Fibroblast of lung (primary cell): ENCODE measurements around the gene FSTL4.

Experiments
- EZH2 ChIP-seq: IDR thresholded peaks from 2 replicates; pipeline ENCODE4 v1.5.1; 2012; ENCODE audit warnings: low read length, control low read depth, mild to moderate bottlenecking; ENCODE audit errors: missing control alignments
- TF ChIP-seq, protein P1 (sequence below), 2 donors: IDR thresholded peaks in 1 of 2; conservative IDR thresholded peaks in 1 of 2; 1 replicate in 1 of 2; 2 replicates in 1 of 2; pipeline ENCODE4 v1.5.1; 2011 to 2012; ENCODE audit warnings: low read length in 2 of 2, control low read depth in 1 of 2, inconsistent platforms in 1 of 2, low read depth in 1 of 2, mild to moderate bottlenecking in 1 of 2

DNA sequence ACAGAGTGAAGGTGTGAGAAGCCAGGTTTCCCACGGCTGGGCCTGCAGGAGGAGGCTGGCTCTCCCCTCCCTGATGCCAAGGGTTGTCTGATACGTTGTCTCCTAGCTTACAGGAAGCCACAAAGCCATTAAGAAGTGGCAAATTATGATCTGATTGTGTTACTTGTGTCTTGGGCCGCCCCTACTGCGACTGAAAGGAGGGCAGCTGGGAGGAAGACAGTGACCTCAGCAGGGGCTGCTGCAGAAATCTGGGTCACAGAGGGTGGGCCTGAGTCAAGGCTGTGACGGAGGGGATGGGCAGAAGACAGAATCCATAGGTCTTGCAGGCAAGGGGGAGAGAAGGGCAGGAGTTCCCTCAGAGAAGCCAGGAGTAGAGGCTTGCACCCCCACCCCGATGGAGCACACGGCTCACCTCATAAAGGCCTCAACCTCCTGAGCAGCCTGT, 145.0 kb downstream of the FSTL4 start:
- TF ChIP-seq, protein P1, sequence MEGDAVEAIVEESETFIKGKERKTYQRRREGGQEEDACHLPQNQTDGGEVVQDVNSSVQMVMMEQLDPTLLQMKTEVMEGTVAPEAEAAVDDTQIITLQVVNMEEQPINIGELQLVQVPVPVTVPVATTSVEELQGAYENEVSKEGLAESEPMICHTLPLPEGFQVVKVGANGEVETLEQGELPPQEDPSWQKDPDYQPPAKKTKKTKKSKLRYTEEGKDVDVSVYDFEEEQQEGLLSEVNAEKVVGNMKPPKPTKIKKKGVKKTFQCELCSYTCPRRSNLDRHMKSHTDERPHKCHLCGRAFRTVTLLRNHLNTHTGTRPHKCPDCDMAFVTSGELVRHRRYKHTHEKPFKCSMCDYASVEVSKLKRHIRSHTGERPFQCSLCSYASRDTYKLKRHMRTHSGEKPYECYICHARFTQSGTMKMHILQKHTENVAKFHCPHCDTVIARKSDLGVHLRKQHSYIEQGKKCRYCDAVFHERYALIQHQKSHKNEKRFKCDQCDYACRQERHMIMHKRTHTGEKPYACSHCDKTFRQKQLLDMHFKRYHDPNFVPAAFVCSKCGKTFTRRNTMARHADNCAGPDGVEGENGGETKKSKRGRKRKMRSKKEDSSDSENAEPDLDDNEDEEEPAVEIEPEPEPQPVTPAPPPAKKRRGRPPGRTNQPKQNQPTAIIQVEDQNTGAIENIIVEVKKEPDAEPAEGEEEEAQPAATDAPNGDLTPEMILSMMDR (conservative IDR thresholded peaks at IDR 0.05 in 1 of 2, IDR thresholded peaks at IDR 0.05 in 1 of 2; ENCODE audit: low read depth in 1 of 2, low read length in 2 of 2): no peak
- no peak for TF ChIP-seq EZH2
